Ishikawa (cell line): ENCODE data around the gene HTR2A.

Source experiments
- CEBPB ChIP-seq: IDR thresholded peaks from 2 replicates; pipeline ENCODE4 v1.6.1; 2012
- CREB1 ChIP-seq: IDR thresholded peaks from 2 replicates; pipeline ENCODE4 v1.6.1; 2012; ENCODE audit warnings: low read depth
- EGR1 ChIP-seq: IDR thresholded peaks from 2 replicates; pipeline ENCODE4 v1.6.1; 2012
- EP300 ChIP-seq: IDR thresholded peaks from 2 replicates; pipeline ENCODE4 v1.6.1; 2012; ENCODE audit warnings: borderline replicate concordance
- FOXM1 ChIP-seq: IDR thresholded peaks from 2 replicates; pipeline ENCODE4 v1.6.1; 2012; ENCODE audit warnings: low read depth, borderline replicate concordance
- NFIC ChIP-seq: IDR thresholded peaks from 2 replicates; pipeline ENCODE4 v1.6.1; 2012
- RAD21 ChIP-seq: IDR thresholded peaks from 2 replicates; pipeline ENCODE4 v1.6.1; 2012; ENCODE audit warnings: low read depth
- REST ChIP-seq: IDR thresholded peaks from 2 replicates; pipeline ENCODE4 v1.6.1; 2012; ENCODE audit warnings: low read depth, mild to moderate bottlenecking
- TAF1 ChIP-seq: IDR thresholded peaks from 2 replicates; pipeline ENCODE4 v1.6.1; 2012; ENCODE audit warnings: low read depth, mild to moderate bottlenecking
- TCF12 ChIP-seq: IDR thresholded peaks from 2 replicates; pipeline ENCODE4 v1.6.1; 2012; ENCODE audit warnings: low read depth
- TEAD4 ChIP-seq: IDR thresholded peaks from 2 replicates; pipeline ENCODE4 v1.6.1; 2012
- USF1 ChIP-seq: IDR thresholded peaks from 2 replicates; pipeline ENCODE4 v1.6.1; 2012
- YY1 ChIP-seq: IDR thresholded peaks from 2 replicates; pipeline ENCODE4 v1.6.1; 2012; ENCODE audit warnings: low read depth
- ZBTB7A ChIP-seq: IDR thresholded peaks from 2 replicates; pipeline ENCODE4 v1.6.1; 2012; ENCODE audit warnings: low read depth
- TF ChIP-seq, protein P1 (sequence below): IDR thresholded peaks from 2 replicates; pipeline ENCODE4 v1.6.1; 2012

Gene HTR2A

GRCh38 chr13:46801858-46802257, 95.0 kb downstream of the HTR2A start:
- TF ChIP-seq FOXM1 (no peak), RAD21 (no peak), TCF12 (no peak), YY1 (no peak), EP300 (no peak), USF1 (no peak), CEBPB (no peak), TEAD4 (no peak), CREB1 (no peak), NFIC (no peak), EGR1 (no peak)
- TF ChIP-seq, protein P1, sequence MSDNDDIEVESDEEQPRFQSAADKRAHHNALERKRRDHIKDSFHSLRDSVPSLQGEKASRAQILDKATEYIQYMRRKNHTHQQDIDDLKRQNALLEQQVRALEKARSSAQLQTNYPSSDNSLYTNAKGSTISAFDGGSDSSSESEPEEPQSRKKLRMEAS = no peak

DNA sequence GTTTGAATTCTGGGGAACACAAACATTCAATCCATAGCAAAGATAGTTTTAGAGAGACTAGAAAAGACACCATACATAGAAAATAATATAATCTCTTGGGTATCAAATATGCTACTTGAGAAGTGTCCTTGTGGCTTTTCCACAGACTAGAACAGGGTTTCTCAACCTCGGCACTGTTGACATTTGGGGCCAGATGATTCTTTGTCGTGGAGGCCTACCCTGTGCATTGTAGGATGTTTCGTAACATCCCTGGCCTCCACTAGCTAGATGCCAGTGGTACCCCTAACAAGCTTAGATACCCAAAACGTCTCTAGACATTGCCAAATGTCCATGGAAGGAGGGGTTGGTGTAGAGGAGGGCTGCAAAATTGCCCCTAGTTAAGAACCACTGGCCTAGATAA, 97.7 kb downstream of the HTR2A start:
- TF ChIP-seq NFIC (no peak), EP300 (no peak), RAD21 (no peak), REST (no peak), TCF12 (no peak), CREB1 (no peak), YY1 (no peak), ZBTB7A (no peak), EGR1 (no peak), CEBPB (no peak), TAF1 (no peak), TEAD4 (no peak), FOXM1 (no peak), USF1 (no peak)
- TF ChIP-seq, protein P1 = no peak

- TF ChIP-seq USF1 (no peak), FOXM1 (no peak), TCF12 (no peak), EP300 (no peak), TEAD4 (no peak), RAD21 (no peak), EGR1 (no peak), NFIC (no peak), ZBTB7A (no peak), TAF1 (no peak), REST (no peak)
- TF ChIP-seq, protein P1 = no peak
These were observed 99.2 kb downstream of the HTR2A start for GRCh38 chr13:46797501-46798237.

GRCh38 chr13:46796515-46797474, 100.1 kb downstream of the HTR2A start, which contains the start of gene ESD:
Gene ESD (minus strand): TSS chr13:46797161. CDS start chr13:46791413, 5,748 bp downstream.
- TF ChIP-seq FOXM1 (no peak), EGR1 (0 out of 2 replicates have a peak, but pooled peaks have one; percentile 3), NFIC (no peak), YY1 (peak; percentile 92), CEBPB (no peak), TAF1 (peak; percentile 67), USF1 (peak; percentile 88)
- TF ChIP-seq, protein P1 = peak; percentile 98
